Caco-2 (cell line): Measurements from ENCODE around the gene FBXW7. TPM values are rescaled to one million over a fixed set of nuclear protein-coding genes. Genes with fewer than 3 reads are reported as not detected.

ENCODE experiments used
- BruUV-seq: library from RNA; stranded (reverse); fragments of 400-500 nt; replicated peaks from 2 replicates; lab custom pipeline; 2021; lab: Mats Ljungman, UMichigan
- CTCF ChIA-PET: fragments of 300-600 bp; sonication (Branson Sonifier 250); formaldehyde crosslinking; loops from one replicate; lab custom pipeline; 2022; ENCODE audit warnings: antibody characterized with exemption; lab: Charles Lee
- POLR2A ChIA-PET: fragments of 300-600 bp; sonication (Branson Sonifier 250); formaldehyde crosslinking; loops from one replicate; lab custom pipeline; 2022; ENCODE audit warnings: antibody characterized with exemption; lab: Charles Lee
- DNase-seq, 2 experiments: peaks; one replicate each; pipeline versions ENCODE4 v3.0.0 to v3.0.0-alpha.2; 2020 to 2022
- H3K27me3 ChIP-seq: replicated peaks from 2 replicates; pipeline ENCODE4 v1.6.0; 2011; ENCODE audit warnings: low read length; ENCODE audit not compliant: control insufficient read depth, insufficient read depth
- H3K36me3 ChIP-seq: 2 replicates; pipeline ENCODE4 v1.5.1; 2011; ENCODE audit warnings: low read length; ENCODE audit not compliant: control insufficient read depth, insufficient read depth
- H3K4me1 ChIP-seq: fragments of 250-450 bp; sonication (Bioruptor Pico); 2 replicates; pipeline ENCODE4 v1.5.1; 2020; ENCODE audit warnings: mild to moderate bottlenecking
- H3K4me3 ChIP-seq: 2 replicates; pipeline ENCODE4 v1.5.1; 2011; ENCODE audit warnings: low read depth, mild to moderate bottlenecking, control low read depth, low read length
- H3K9me3 ChIP-seq: fragments of 250-450 bp; sonication (Bioruptor Pico); 2 replicates; pipeline ENCODE4 v1.5.1; 2020; ENCODE audit warnings: mild to moderate bottlenecking, moderate library complexity
- H3K27ac Mint-ChIP-seq: one replicate; pipeline ENCODE4 v1.8.0; 2022; ENCODE audit warnings: mixed read lengths; ENCODE audit not compliant: unreplicated experiment
- H3K27me3 Mint-ChIP-seq: one replicate; pipeline ENCODE4 v1.8.0; 2022; ENCODE audit warnings: mixed read lengths; ENCODE audit not compliant: insufficient read depth, unreplicated experiment
- H3K36me3 Mint-ChIP-seq: one replicate; pipeline ENCODE4 v1.8.0; 2022; ENCODE audit warnings: mild to moderate bottlenecking, mixed read lengths; ENCODE audit not compliant: insufficient read depth, unreplicated experiment
- H3K4me1 Mint-ChIP-seq: one replicate; pipeline ENCODE4 v1.8.0; 2022; ENCODE audit warnings: low read depth, mixed read lengths; ENCODE audit not compliant: unreplicated experiment
- H3K4me3 Mint-ChIP-seq: one replicate; pipeline ENCODE4 v1.8.0; 2022; ENCODE audit warnings: mild to moderate bottlenecking, moderate library complexity, mixed read lengths; ENCODE audit not compliant: unreplicated experiment
- H3K9me3 Mint-ChIP-seq: one replicate; pipeline ENCODE4 v1.8.0; 2022; ENCODE audit warnings: mixed read lengths; ENCODE audit not compliant: unreplicated experiment
- CTCF ChIP-seq, 2 experiments: fragments of 200-600 bp in 1 of 2; IDR thresholded peaks; 1 replicate in 1 of 2; 2 replicates in 1 of 2; pipeline versions ENCODE4 v1.5.1 to v1.8.0; 2011 to 2022; ENCODE audit warnings: antibody characterized with exemption in 1 of 2, control low read depth in 1 of 2, inconsistent platforms in 1 of 2, low read depth in 1 of 2, low read length in 1 of 2, mild to moderate bottlenecking in 1 of 2, moderate library complexity in 1 of 2; ENCODE audit not compliant: insufficient read depth in 1 of 2, severe bottlenecking in 1 of 2, unreplicated experiment in 1 of 2
- intact Hi-C: fragments of 100-400 bp; cut with micrococcal nuclease; formaldehyde crosslinking; loops from one replicate; pipeline ENCODE4 v1.10.0; 2022; ENCODE audit not compliant: unreplicated experiment
- total RNA-seq: library from RNA; stranded (reverse); gene quantifications from 2 replicates; pipeline ENCODE4 v1.2.3, GENCODE V29; 2022

The FBXW7 gene
- total RNA-seq, 1 experiment from 2014 or later, result 34.1 TPM

GRCh38 chr4:152369902-152370295, 166.0 kb downstream of the FBXW7 start:
- no peaks in the 10 kb centered on the region for H3K9me3 Mint-ChIP-seq
- ChIA-PET CTCF (no interaction called here), POLR2A (no interaction called here)
- no peaks in the 10 kb centered on the region for H3K36me3 Mint-ChIP-seq
- H3K27me3 Mint-ChIP-seq, result no peaks in the 10 kb centered on the region
- H3K36me3 ChIP-seq, result no peaks in the 10 kb centered on the region
- H3K4me3 ChIP-seq, result no peak overlapping the region
- no peak overlapping the region for H3K27ac Mint-ChIP-seq
- DNase-seq, result no peak
- no peaks in the 10 kb centered on the region for H3K9me3 ChIP-seq
- no peaks in the 10 kb centered on the region for H3K4me1 Mint-ChIP-seq
- BruUV-seq, result no TSS peak
- no peaks in the 10 kb centered on the region for H3K4me1 ChIP-seq
- intact Hi-C loops, result no loop called here
- H3K4me3 Mint-ChIP-seq, result no peak overlapping the region
- TF ChIP-seq CTCF (IDR thresholded peaks at IDR 0.05; ENCODE audit: insufficient read depth in 1 of 2, low read depth in 1 of 2, low read length in 1 of 2, severe bottlenecking in 1 of 2, unreplicated experiment in 1 of 2), result no peak
- no peaks in the 10 kb centered on the region for H3K27me3 ChIP-seq

- H3K36me3 ChIP-seq, result no peaks in the 10 kb centered on the region
- H3K36me3 Mint-ChIP-seq, result no peaks in the 10 kb centered on the region
- ChIA-PET POLR2A (no interaction called here), CTCF (no interaction called here)
- DNase-seq, result no peak
- no peaks in the 10 kb centered on the region for H3K4me1 Mint-ChIP-seq
- H3K27me3 ChIP-seq, result no peaks in the 10 kb centered on the region
- H3K27me3 Mint-ChIP-seq, result no peaks in the 10 kb centered on the region
- no peak overlapping the region for H3K4me3 ChIP-seq
- H3K4me3 Mint-ChIP-seq, result no peak overlapping the region
- no peaks in the 10 kb centered on the region for H3K4me1 ChIP-seq
- no peak overlapping the region for H3K27ac Mint-ChIP-seq
- intact Hi-C loops, result no loop called here
- TF ChIP-seq CTCF (IDR thresholded peaks at IDR 0.05; ENCODE audit: insufficient read depth in 1 of 2, low read depth in 1 of 2, low read length in 1 of 2, severe bottlenecking in 1 of 2, unreplicated experiment in 1 of 2), result no peak
- no TSS peak for BruUV-seq
- H3K9me3 Mint-ChIP-seq, result no peaks in the 10 kb centered on the region
- no peaks in the 10 kb centered on the region for H3K9me3 ChIP-seq
Measured at GRCh38 chr4:152369203-152369901, 166.5 kb downstream of the FBXW7 start.

GRCh38 chr4:152368001-152368400, 167.9 kb downstream of the FBXW7 start:
- no peak for DNase-seq
- ChIA-PET CTCF (no interaction called here), POLR2A (interaction anchor here (0.6 kb wide), 1 partner anchor 134 kb away, joined by 6 read pairs; no protein-coding TSS in a partner anchor)
- no peaks in the 10 kb centered on the region for H3K36me3 ChIP-seq
- no peak overlapping the region for H3K27ac Mint-ChIP-seq
- no peaks in the 10 kb centered on the region for H3K9me3 ChIP-seq
- H3K4me1 Mint-ChIP-seq, result no peaks in the 10 kb centered on the region
- H3K4me3 ChIP-seq, result no peak overlapping the region
- no peaks in the 10 kb centered on the region for H3K27me3 ChIP-seq
- H3K4me3 Mint-ChIP-seq, result no peak overlapping the region
- no peaks in the 10 kb centered on the region for H3K9me3 Mint-ChIP-seq
- no peak for TF ChIP-seq CTCF (IDR thresholded peaks at IDR 0.05; ENCODE audit: insufficient read depth in 1 of 2, low read depth in 1 of 2, low read length in 1 of 2, severe bottlenecking in 1 of 2, unreplicated experiment in 1 of 2)
- H3K36me3 Mint-ChIP-seq, result no peaks in the 10 kb centered on the region
- no peaks in the 10 kb centered on the region for H3K4me1 ChIP-seq
- no peaks in the 10 kb centered on the region for H3K27me3 Mint-ChIP-seq
- BruUV-seq, result no TSS peak
- intact Hi-C loops, result no loop called here
